ENCODE data around the gene SLC13A5.

DNA sequence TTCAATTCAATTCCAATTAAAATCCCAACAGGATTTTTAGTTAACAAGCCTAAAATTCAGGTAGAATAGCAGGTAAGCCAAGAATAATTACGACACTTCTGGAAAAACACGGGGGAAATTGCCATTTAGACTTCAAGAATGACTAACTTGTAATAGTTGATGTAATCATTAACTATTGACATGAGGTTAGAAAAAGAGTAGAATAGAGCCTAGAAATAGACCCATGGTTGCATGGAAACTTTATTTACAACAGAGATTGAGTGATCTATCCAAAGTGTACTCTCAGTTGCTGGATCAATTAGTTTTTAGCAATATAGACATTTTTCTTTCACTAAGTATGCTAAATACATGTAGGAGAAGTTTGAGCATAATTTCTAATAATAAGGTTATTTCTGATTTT is 3.6 kb upstream of the SLC13A5 start:
- TF ChIP-seq YY1 (IDR thresholded peaks at IDR 0.05; ENCODE audit: insufficient read depth, insufficient read length) = no peak
- no peak for TF ChIP-seq SUZ12 (IDR thresholded peaks at IDR 0.05; ENCODE audit: extremely low read depth, insufficient read depth, insufficient read length)

All from NT2/D1 (cell line).